ENCODE measurements around the gene TACC3.

GRCh38 chr4:1739358-1739757, 18.0 kb downstream of the TACC3 start:
- TF ChIP-seq CTCF (IDR thresholded peaks at IDR 0.05) (no peak), EP300 (IDR thresholded peaks at IDR 0.05; ENCODE audit: borderline replicate concordance in 1 of 2, low read depth in 1 of 2, low read length in 1 of 2) (no peak)

All from SK-N-SH (cell line).